Right lobe of liver (tissue), 6 donors: ENCODE data around the gene HOXB7. TPM values are rescaled to one million over a fixed set of nuclear protein-coding genes. Genes with fewer than 3 reads are reported as not detected.

ENCODE experiments used
- ATAC-seq, 4 donors: fragments of 200-7000 bp; cut with Tn5 transposase; one replicate each; pipeline ENCODE4 v1.9.1; 2020; ENCODE audit warnings: mild to moderate bottlenecking in 4 of 4, moderate library complexity in 4 of 4
- DNase-seq, 3 donors: peaks; one replicate each; pipeline ENCODE4 v3.0.0-alpha.2; 2020
- H3K27ac ChIP-seq, 3 donors: fragments of 200-600 bp; one replicate each; pipeline ENCODE4 v1.8.0; 2022
- H3K27me3 ChIP-seq, 2 donors: fragments of 200-600 bp; one replicate each; pipeline ENCODE4 v1.8.0; 2022
- H3K36me3 ChIP-seq, 4 donors: fragments of 200-600 bp; sonication (generic) in 1 of 4; one replicate each; pipeline versions ENCODE4 v1.5.1 to v1.8.0; 2017 to 2022; ENCODE audit warnings: control low read depth in 1 of 4
- H3K4me1 ChIP-seq, 4 donors: fragments of 200-600 bp; sonication (generic) in 1 of 4; one replicate each; pipeline versions ENCODE4 v1.5.1 to v1.8.0; 2017 to 2022; ENCODE audit warnings: control low read depth in 1 of 4
- H3K4me3 ChIP-seq, 3 donors: fragments of 200-600 bp; one replicate each; pipeline ENCODE4 v1.8.0; 2022
- H3K9me3 ChIP-seq, 4 donors: fragments of 200-600 bp; sonication (generic) in 1 of 4; one replicate each; pipeline versions ENCODE4 v1.5.1 to v1.8.0; 2017 to 2022; ENCODE audit warnings: control low read depth in 1 of 4
- CTCF ChIP-seq, 4 donors: fragments of 200-600 bp in 3 of 4; fragments of 450-650 bp in 1 of 4; IDR thresholded peaks; one replicate each; pipeline versions ENCODE4 v1.5.1 to v1.8.0; 2016 to 2022; ENCODE audit warnings: antibody characterized with exemption in 4 of 4, mild to moderate bottlenecking in 2 of 4
- POLR2A ChIP-seq: fragments of 450-650 bp; IDR thresholded peaks from one replicate; pipeline ENCODE4 v1.6.1; 2017; ENCODE audit warnings: antibody characterized with exemption, mild to moderate bottlenecking
- WGBS: methylation state at CpG from one replicate; pipeline ENCODE4 v1.1.6; 2018; ENCODE audit warnings: low coverage, low lambda C conversion rate; ENCODE audit not compliant: insufficient coverage; ENCODE audit errors: missing lambda C conversion rate; 5-methylcytosine and 5-hydroxymethylcytosine counted together
- intact Hi-C, 2 donors: fragments of 100-400 bp; cut with DNase I; formaldehyde crosslinking; loops; one replicate each; pipeline versions ENCODE4 v1.11.2 to v1.14.1; 2022
- total RNA-seq, 6 experiments: library from RNA; depleted of rRNA in 2 of 6; stranded (reverse); fragments of >200 nt in 2 of 6; fragmentation: NEBNext Ultra II Directional in 3 of 6; extraction: Animal tissue kit (Norgen Biotek cat#: 25700) in 3 of 6; gene quantifications; one replicate each; pipeline versions ENCODE4 v1.1.0 to v1.2.4, GENCODE V29; 2016 to 2023
- donor health status: DM: no; HTN: yes; CAD: no.
- donor health status: DM: no; HTN: no; CAD: no.
- donor health status: DM: no; HTN: no; CAD: no.
- donor health status: DM: no; HTN: yes; CAD: no.
- donor health status: DM: no; HTN: yes; CAD: no.

The HOXB7 gene
- total RNA-seq, 6 experiments from 2014 or later, result 0.16 to 0.79 (median 0.30) TPM; not detected in 2

GRCh38 chr17:48588074-48588415, 22.8 kb downstream of the HOXB7 start:
- H3K4me1 ChIP-seq, result peaks cover 0 to 13% (median 4%) of the 10 kb centered on the region in 4 donors
- 28% methylated on average over 2 of the region's 2 CpGs for WGBS
- DNase-seq (no peak), ATAC-seq (no peak)
- peaks cover 0 to 47% of the 10 kb centered on the region in 2 donors for H3K27me3 ChIP-seq
- no peak for TF ChIP-seq CTCF (IDR thresholded peaks at IDR 0.05)
- TF ChIP-seq POLR2A, result no peak
- no peaks in the 10 kb centered on the region for H3K9me3 ChIP-seq
- no peak overlapping the region for H3K4me3 ChIP-seq
- H3K27ac ChIP-seq, result no peak overlapping the region
- no peaks in the 10 kb centered on the region for H3K36me3 ChIP-seq
- intact Hi-C loops, result no loop called here

GRCh38 chr17:48587276-48588073, 23.3 kb downstream of the HOXB7 start:
- H3K36me3 ChIP-seq, result no peaks in the 10 kb centered on the region
- no peak for TF ChIP-seq CTCF (IDR thresholded peaks at IDR 0.05)
- H3K4me1 ChIP-seq, result peaks cover 0 to 13% (median 4%) of the 10 kb centered on the region in 4 donors
- H3K9me3 ChIP-seq, result no peaks in the 10 kb centered on the region
- 18% methylated on average over 5 of the region's 5 CpGs for WGBS
- H3K4me3 ChIP-seq, result no peak overlapping the region
- intact Hi-C loops, result no loop called here
- ATAC-seq, result no peak
- H3K27ac ChIP-seq, result no peak overlapping the region
- no peak for DNase-seq
- H3K27me3 ChIP-seq, result peaks cover 0 to 47% of the 10 kb centered on the region in 2 donors

- no peak for TF ChIP-seq POLR2A
- no peak for TF ChIP-seq CTCF (IDR thresholded peaks at IDR 0.05)
- ATAC-seq (peak in 1 of 4 donors; percentile 13), DNase-seq (peak in 1 of 3 donors; percentile 41)
- Histone ChIP-seq H3K27me3 (peaks cover 0 to 50% of the 10 kb centered on the region in 2 donors), H3K4me1 (peaks cover 0 to 13% (median 4%) of the 10 kb centered on the region in 4 donors), H3K36me3 (no peaks in the 10 kb centered on the region), H3K27ac (peak overlapping the region; percentile 50 to 76 (median 61)), H3K9me3 (no peaks in the 10 kb centered on the region), H3K4me3 (peak overlapping the region; percentile 51 to 56 (median 56))
- intact Hi-C loops, result no loop called here
- 11% methylated on average over 33 of the region's 34 CpGs for WGBS
Observed at GRCh38 chr17:48586355-48587258, 24.2 kb downstream of the HOXB7 start.

- peaks cover 0 to 13% (median 4%) of the 10 kb centered on the region in 4 donors for H3K4me1 ChIP-seq
- intact Hi-C loops, result no loop called here
- no peak overlapping the region for H3K4me3 ChIP-seq
- H3K9me3 ChIP-seq, result no peaks in the 10 kb centered on the region
- ATAC-seq, result no peak
- no peak overlapping the region for H3K27ac ChIP-seq
- no peak for TF ChIP-seq CTCF (IDR thresholded peaks at IDR 0.05)
- TF ChIP-seq POLR2A, result no peak
- 15% methylated on average over 2 of the region's 2 CpGs for whole genome bisulfite sequencing
- no peak for DNase-seq
- H3K27me3 ChIP-seq, result peaks cover 0 to 52% of the 10 kb centered on the region in 2 donors
- no peaks in the 10 kb centered on the region for H3K36me3 ChIP-seq
Observed at GRCh38 chr17:48584223-48584741, 26.5 kb downstream of the HOXB7 start.
